Astrocyte (in vitro differentiated cells and primary cell): ENCODE data around the gene PHC2.

Source experiments
- EZH2 ChIP-seq: IDR thresholded peaks from 2 replicates; pipeline ENCODE4 v1.6.1; 2012; ENCODE audit warnings: mild to moderate bottlenecking, low read length, inconsistent platforms; ENCODE audit not compliant: insufficient read depth
- TF ChIP-seq, protein P1 (sequence below): IDR thresholded peaks from 2 replicates; pipeline ENCODE4 v1.5.1; 2011; ENCODE audit warnings: low read depth, mild to moderate bottlenecking, inconsistent platforms, low read length, moderate library complexity; ENCODE audit not compliant: insufficient read depth

DNA sequence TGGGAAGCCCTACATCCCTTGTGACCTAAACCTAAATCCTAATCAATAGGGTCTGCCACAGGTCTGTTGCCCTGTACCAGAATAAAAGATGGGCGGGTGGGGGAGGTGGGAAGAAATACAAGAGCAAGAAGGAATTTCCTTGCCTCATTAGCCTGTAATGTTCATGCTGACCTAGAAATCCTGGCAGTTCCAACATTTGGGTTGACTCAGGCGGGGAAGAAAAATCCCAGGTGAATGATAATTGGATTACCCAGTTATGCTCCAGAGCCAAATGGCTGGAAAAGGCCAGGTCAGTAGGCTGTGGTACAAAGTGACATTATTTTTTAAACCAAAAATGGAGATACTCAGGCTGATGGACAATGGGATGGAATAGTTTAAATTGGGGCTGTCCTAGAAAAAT is 82.7 kb downstream of the PHC2 start:
- TF ChIP-seq, protein P1, sequence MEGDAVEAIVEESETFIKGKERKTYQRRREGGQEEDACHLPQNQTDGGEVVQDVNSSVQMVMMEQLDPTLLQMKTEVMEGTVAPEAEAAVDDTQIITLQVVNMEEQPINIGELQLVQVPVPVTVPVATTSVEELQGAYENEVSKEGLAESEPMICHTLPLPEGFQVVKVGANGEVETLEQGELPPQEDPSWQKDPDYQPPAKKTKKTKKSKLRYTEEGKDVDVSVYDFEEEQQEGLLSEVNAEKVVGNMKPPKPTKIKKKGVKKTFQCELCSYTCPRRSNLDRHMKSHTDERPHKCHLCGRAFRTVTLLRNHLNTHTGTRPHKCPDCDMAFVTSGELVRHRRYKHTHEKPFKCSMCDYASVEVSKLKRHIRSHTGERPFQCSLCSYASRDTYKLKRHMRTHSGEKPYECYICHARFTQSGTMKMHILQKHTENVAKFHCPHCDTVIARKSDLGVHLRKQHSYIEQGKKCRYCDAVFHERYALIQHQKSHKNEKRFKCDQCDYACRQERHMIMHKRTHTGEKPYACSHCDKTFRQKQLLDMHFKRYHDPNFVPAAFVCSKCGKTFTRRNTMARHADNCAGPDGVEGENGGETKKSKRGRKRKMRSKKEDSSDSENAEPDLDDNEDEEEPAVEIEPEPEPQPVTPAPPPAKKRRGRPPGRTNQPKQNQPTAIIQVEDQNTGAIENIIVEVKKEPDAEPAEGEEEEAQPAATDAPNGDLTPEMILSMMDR = no peak
- TF ChIP-seq EZH2 = no peak
